Measurements from ENCODE around the gene UVRAG. TPM values are rescaled to one million over a fixed set of nuclear protein-coding genes. Genes with fewer than 3 reads are reported as not detected.

The UVRAG gene
- total and polyA plus RNA-seq, 2 of the 4 experiments (the other 2 are of a cell fraction): 5.6 to 10.9 TPM

GRCh38 chr11:75872887-75873416, 57.9 kb downstream of the UVRAG start:
- no peak overlapping the region for H3K4me3 ChIP-seq (ENCODE audit: insufficient read depth, low read depth, low read length)
- H3K9me1 ChIP-seq (ENCODE audit: insufficient read depth, low read length): no peaks in the 10 kb centered on the region
- ChIA-PET POLR2A (ENCODE audit: unreplicated experiment) (no interaction called here), CTCF (interaction anchor here (1.0 kb wide), 2 partner anchors 12 to 69 kb away, joined by 3 read pairs; no protein-coding TSS in a partner anchor)
- H3K27me3 ChIP-seq (ENCODE audit: control insufficient read depth, insufficient read depth, low read length): no peaks in the 10 kb centered on the region
- H3K27ac ChIP-seq (ENCODE audit: insufficient read depth, low read length): no peak overlapping the region
- no peak overlapping the region for H2AK9ac ChIP-seq (replicated peaks; ENCODE audit: low read depth, low read length, poor library complexity)
- dilution Hi-C loops (cut with HindIII; ENCODE audit: low sequenced_read_pairs, unreplicated experiment) (no loop called here), intact Hi-C loops (cut with micrococcal nuclease) (no loop called here), in situ Hi-C loops (cut with MboI; ENCODE audit: low sequenced_read_pairs) (no loop called here)
- no TSS peak for BruUV-seq (replicated peaks)
- peaks cover 6 to 8% of the 10 kb centered on the region in 2 experiments; a peak in 2 of 4 replicates for H3K79me1 ChIP-seq (ENCODE audit: low read depth in 1 of 2, low read length in 2 of 2)
- H2BK5ac ChIP-seq (ENCODE audit: low read depth, low read length, poor library complexity, severe bottlenecking): no peak overlapping the region
- DNase-seq: no peak
- no peak overlapping the region for H3K56ac ChIP-seq (ENCODE audit: extremely low read depth, insufficient read depth, low read length)
- no peak overlapping the region for H4K5ac ChIP-seq (ENCODE audit: low read depth, low read length)
- H3K4ac ChIP-seq (ENCODE audit: low read depth, low read length): no peak overlapping the region
- no peaks in the 10 kb centered on the region for H3K4me1 ChIP-seq (ENCODE audit: control insufficient read depth, insufficient read depth, low read length)
- no peak for ATAC-seq (ENCODE audit: low read depth)
- no peak overlapping the region for H4K8ac ChIP-seq (ENCODE audit: low read depth in 2 of 2, low read length in 2 of 2)
- TF ChIP-seq MAZ (IDR thresholded peaks at IDR 0.05; ENCODE audit: borderline replicate concordance, low read depth, low read length) (no peak), CHD1 (IDR thresholded peaks at IDR 0.05; ENCODE audit: low read depth, low read length) (no peak), POLR2A (IDR thresholded peaks at IDR 0.05; ENCODE audit: low read depth, low read length) (no peak), FOS (IDR thresholded peaks at IDR 0.05; ENCODE audit: low read depth, low read length) (no peak), USF2 (IDR thresholded peaks at IDR 0.05; ENCODE audit: low read depth, low read length) (no peak), RCOR1 (IDR thresholded peaks at IDR 0.05; ENCODE audit: insufficient replicate concordance, low read length) (no peak), CEBPB (IDR thresholded peaks at IDR 0.05; ENCODE audit: low read depth, low read length) (no peak), SMC3 (IDR thresholded peaks at IDR 0.05; ENCODE audit: low read depth, low read length) (no peak), RAD21 (IDR thresholded peaks at IDR 0.05; ENCODE audit: low read length) (no peak), NFE2L2 (IDR thresholded peaks at IDR 0.05; ENCODE audit: low read depth, low read length) (no peak), BHLHE40 (IDR thresholded peaks at IDR 0.05; ENCODE audit: low read depth, low read length) (no peak), ELK1 (IDR thresholded peaks at IDR 0.05; ENCODE audit: borderline replicate concordance, low read depth, low read length) (no peak), MXI1 (IDR thresholded peaks at IDR 0.05; ENCODE audit: borderline replicate concordance, low read depth, low read length) (no peak), RFX5 (IDR thresholded peaks at IDR 0.05; ENCODE audit: low read depth, low read length) (no peak)
- TF ChIP-seq, protein P1, sequence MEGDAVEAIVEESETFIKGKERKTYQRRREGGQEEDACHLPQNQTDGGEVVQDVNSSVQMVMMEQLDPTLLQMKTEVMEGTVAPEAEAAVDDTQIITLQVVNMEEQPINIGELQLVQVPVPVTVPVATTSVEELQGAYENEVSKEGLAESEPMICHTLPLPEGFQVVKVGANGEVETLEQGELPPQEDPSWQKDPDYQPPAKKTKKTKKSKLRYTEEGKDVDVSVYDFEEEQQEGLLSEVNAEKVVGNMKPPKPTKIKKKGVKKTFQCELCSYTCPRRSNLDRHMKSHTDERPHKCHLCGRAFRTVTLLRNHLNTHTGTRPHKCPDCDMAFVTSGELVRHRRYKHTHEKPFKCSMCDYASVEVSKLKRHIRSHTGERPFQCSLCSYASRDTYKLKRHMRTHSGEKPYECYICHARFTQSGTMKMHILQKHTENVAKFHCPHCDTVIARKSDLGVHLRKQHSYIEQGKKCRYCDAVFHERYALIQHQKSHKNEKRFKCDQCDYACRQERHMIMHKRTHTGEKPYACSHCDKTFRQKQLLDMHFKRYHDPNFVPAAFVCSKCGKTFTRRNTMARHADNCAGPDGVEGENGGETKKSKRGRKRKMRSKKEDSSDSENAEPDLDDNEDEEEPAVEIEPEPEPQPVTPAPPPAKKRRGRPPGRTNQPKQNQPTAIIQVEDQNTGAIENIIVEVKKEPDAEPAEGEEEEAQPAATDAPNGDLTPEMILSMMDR (conservative IDR thresholded peaks at IDR 0.05; ENCODE audit: low read depth, low read length): no peak
- no peak overlapping the region for H3K23ac ChIP-seq (ENCODE audit: low read depth, low read length)
- no peak overlapping the region for H2BK20ac ChIP-seq (ENCODE audit: low read depth, low read length)
- no peak overlapping the region for H3K18ac ChIP-seq (ENCODE audit: low read depth, low read length)
- no peak overlapping the region for H2AK5ac ChIP-seq (ENCODE audit: low read depth, low read length)
- no peak overlapping the region for H3K9ac ChIP-seq (ENCODE audit: low read depth, low read length)
- 0 out of 2 replicates have a peak, but pooled peaks cover 1% of the 10 kb centered on the region for H3K36me3 ChIP-seq (ENCODE audit: control insufficient read depth, insufficient read depth, low read length)
- H3K9me3 ChIP-seq (ENCODE audit: control insufficient read depth, insufficient read depth, low read length): no peaks in the 10 kb centered on the region
- peaks cover 4% of the 10 kb centered on the region; the same call in 1 of the 2 replicates for H4K20me1 ChIP-seq (ENCODE audit: insufficient read depth, low read length)
- no peak overlapping the region for H2AFZ ChIP-seq (replicated peaks; ENCODE audit: low read length, poor library complexity)
- H2BK120ac ChIP-seq (ENCODE audit: low read depth, low read length): no peak overlapping the region
- no peak overlapping the region for H3K4me2 ChIP-seq (ENCODE audit: low read depth, low read length)
- no peak overlapping the region for H4K91ac ChIP-seq (ENCODE audit: insufficient read depth, low read depth, low read length)
- no CpG with 5 or more reads among the region's 5 CpGs for WGBS, 2 experiments (ENCODE audit: extremely low coverage in 2 of 2, insufficient read length in 1 of 2)
- H3K14ac ChIP-seq (replicated peaks; ENCODE audit: low read depth, low read length): no peak overlapping the region
- no peak overlapping the region for H2BK15ac ChIP-seq (ENCODE audit: low read depth, low read length)

All from IMR-90 (cell line).